K562 (cell line): Measurements from ENCODE around the gene XPO6. TPM values are rescaled to one million over a fixed set of nuclear protein-coding genes. Genes with fewer than 3 reads are reported as not detected.

Experiments
- ATAC-seq: fragments of 200-7000 bp; cut with Tn5 transposase; 3 replicates; pipeline ENCODE4 v1.9.1; 2020; ENCODE audit warnings: moderate library complexity
- BruUV-seq: library from RNA; stranded (reverse); fragments of 400-500 nt; replicated peaks from 2 replicates; lab custom pipeline; 2021; lab: Mats Ljungman, UMichigan
- CTCF ChIA-PET: fragments of 300-600 bp; formaldehyde crosslinking; extraction: SDS; loops from one replicate; lab custom pipeline; 2021; ENCODE audit warnings: low intra/inter-chr PET ratio; lab: Yijun Ruan, JAX
- POLR2A ChIA-PET: fragments of 300-600, 350-650 bp; sonication (Branson Sonifier 250); formaldehyde crosslinking; extraction: SDS; loops from one replicate; lab custom pipeline; 2021; ENCODE audit warnings: antibody characterized with exemption, inconsistent platforms; lab: Yijun Ruan, JAX
- DNase-seq, 4 experiments: peaks; one replicate each; pipeline versions ENCODE4 v3.0.0 to v3.0.0-alpha.2; 2011 to 2018; ENCODE audit warnings: low spot score in 3 of 4, mixed read lengths in 3 of 4; ENCODE audit errors: extremely low read depth in 1 of 4
- FAIRE-seq: peaks from 2 replicates; lab custom pipeline; 2011; peaks lifted over from hg19 to GRCh38; lab: Jason Lieb, UNC
- H2AFZ ChIP-seq: 2 replicates; pipeline ENCODE4 v1.6.0; 2011; ENCODE audit warnings: low read depth, low read length, control low read depth, inconsistent platforms
- H3K27ac ChIP-seq: fragments of 200-600 bp; 3 replicates; pipeline ENCODE4 v1.8.0; 2011; ENCODE audit warnings: low read depth, mild to moderate bottlenecking, control low read depth, inconsistent platforms, low read length, moderate library complexity, mixed read lengths; ENCODE audit errors: extremely low read depth
- H3K27me3 ChIP-seq, 2 experiments: fragments of 300-600 bp in 1 of 2; 2 replicates in 1 of 2; 3 replicates in 1 of 2; pipeline versions ENCODE4 v1.6.0 to v1.8.0; 2011; ENCODE audit warnings: inconsistent platforms in 2 of 2, low read length in 2 of 2, mild to moderate bottlenecking in 1 of 2, mixed read lengths in 1 of 2, moderate library complexity in 1 of 2; ENCODE audit not compliant: control insufficient read depth in 2 of 2, insufficient read depth in 2 of 2
- H3K36me3 ChIP-seq: fragments of 300-600 bp; 3 replicates; pipeline ENCODE4 v1.8.0; 2011; ENCODE audit warnings: mild to moderate bottlenecking, low read length, inconsistent platforms; ENCODE audit not compliant: control insufficient read depth, insufficient read depth
- H3K4me1 ChIP-seq, 2 experiments: fragments of 200-600 bp in 1 of 2; replicated peaks in 1 of 2; 2 replicates in 1 of 2; 3 replicates in 1 of 2; pipeline versions ENCODE4 v1.5.1 to v1.8.0; 2011; ENCODE audit warnings: inconsistent platforms in 2 of 2, low read length in 2 of 2, mild to moderate bottlenecking in 1 of 2, mixed read lengths in 1 of 2, moderate library complexity in 1 of 2; ENCODE audit not compliant: control insufficient read depth in 2 of 2, insufficient read depth in 2 of 2
- H3K4me2 ChIP-seq: 2 replicates; pipeline ENCODE4 v1.6.1; 2011; ENCODE audit warnings: low read length, control low read depth, inconsistent platforms, mixed read lengths; ENCODE audit not compliant: insufficient read depth
- H3K4me3 ChIP-seq: fragments of 200-600 bp; sonication (generic), shearing (Covaris generic); 2 replicates; pipeline ENCODE4 v1.5.1; 2016; ENCODE audit warnings: control low read depth, inconsistent platforms
- H3K79me2 ChIP-seq: fragments of 200-600 bp; 3 replicates; pipeline ENCODE4 v1.8.0; 2011; ENCODE audit warnings: low read length, inconsistent platforms; ENCODE audit not compliant: control insufficient read depth, insufficient read depth
- H3K9ac ChIP-seq, 2 experiments: 2 replicates each; pipeline versions ENCODE4 v1.6.0 to v1.6.1; 2011; ENCODE audit warnings: low read depth in 2 of 2, low read length in 2 of 2, control low read depth in 1 of 2, inconsistent platforms in 1 of 2, mild to moderate bottlenecking in 1 of 2, mixed read lengths in 1 of 2; ENCODE audit not compliant: insufficient read depth in 1 of 2
- H3K9me1 ChIP-seq: one replicate; pipeline ENCODE4 v1.6.0; 2011; ENCODE audit warnings: inconsistent platforms, mild to moderate bottlenecking, low read length, moderate library complexity; ENCODE audit not compliant: control insufficient read depth, insufficient read depth
- H3K9me3 ChIP-seq: replicated peaks from 2 replicates; pipeline ENCODE4 v1.5.1; 2011; ENCODE audit warnings: low read depth, low read length, inconsistent platforms; ENCODE audit not compliant: control insufficient read depth, insufficient read depth
- H4K20me1 ChIP-seq: replicated peaks from 2 replicates; pipeline ENCODE4 v1.6.1; 2011; ENCODE audit warnings: low read length, inconsistent platforms, mixed read lengths; ENCODE audit not compliant: control insufficient read depth, insufficient read depth
- ATF4 ChIP-seq: fragments of 450-650 bp; formaldehyde crosslinking; IDR thresholded peaks from 2 replicates; pipeline ENCODE4 v1.4.0; 2022; ENCODE audit warnings: mild to moderate bottlenecking, moderate library complexity
- FOXP1 ChIP-seq: sonication (generic); formaldehyde crosslinking; IDR thresholded peaks from 2 replicates; pipeline ENCODE4 v1.8.0; 2022; ENCODE audit warnings: mild to moderate bottlenecking, missing genetic modification reagents
- JUND ChIP-seq, 2 experiments: IDR thresholded peaks; 2 replicates in 1 of 2; 3 replicates in 1 of 2; pipeline ENCODE4 v1.6.1; 2011; ENCODE audit warnings: borderline replicate concordance in 2 of 2, low read depth in 2 of 2, low read length in 2 of 2, improper control_type of control experiment in 1 of 2, missing biosample characterization in 1 of 2, missing genetic modification characterization in 1 of 2, missing genetic modification reagents in 1 of 2
- NCOR1 ChIP-seq: fragments of 450-650 bp; IDR thresholded peaks from 2 replicates; pipeline ENCODE4 v1.6.1; 2016; ENCODE audit warnings: mild to moderate bottlenecking, moderate library complexity
- RNF2 ChIP-seq: sonication (generic); IDR thresholded peaks from 2 replicates; pipeline ENCODE4 v1.6.1; 2016
- ZNF263 ChIP-seq: sonication (generic); formaldehyde crosslinking; IDR thresholded peaks from 2 replicates; pipeline ENCODE4 v1.8.0; 2022; ENCODE audit warnings: mild to moderate bottlenecking, missing genetic modification reagents, borderline replicate concordance
- WGBS: fragments of 100-300 bp; shearing (Covaris generic); methylation state at CpG from one replicate; pipeline ENCODE4 v1.1.6; 2016; ENCODE audit warnings: low coverage, mixed read lengths; ENCODE audit not compliant: insufficient coverage; ENCODE audit errors: missing lambda C conversion rate; 5-methylcytosine and 5-hydroxymethylcytosine counted together
- in situ Hi-C: fragments of 300-500 bp; cut with MboI; formaldehyde crosslinking; loops from 4 replicates; pipeline ENCODE4 v1.15.0; 2018; ENCODE audit warnings: inconsistent platforms, mixed read lengths
- intact Hi-C: fragments of 100-400 bp; cut with micrococcal nuclease; formaldehyde crosslinking; loops from 2 replicates; pipeline ENCODE4 v1.14.2; 2022
- polyA plus RNA-seq, 8 experiments: library from polyadenylated mRNA; depleted of rRNA in 4 of 8; stranded (reverse) in 5 of 8; unstranded in 3 of 8; fragments of >200 nt; fragmentation: Nextera tagmentation in 2 of 8; fragmentation: Illumina TruSeq in 1 of 8; extraction: Ambion mirVana in 2 of 8; extraction: Trizol in 1 of 8; gene quantifications; 2 replicates each; pipeline versions ENCODE4 v1.2.1 to v1.2.3, GENCODE V29; 2011 to 2014; ENCODE audit warnings: inconsistent platforms in 1 of 8, missing spikeins in 1 of 8
- total RNA-seq, 7 experiments: library from RNA; depleted of rRNA in 6 of 7; stranded (reverse); fragments of >200 nt in 6 of 7; fragmentation: Illumina TruSeq in 2 of 7; extraction: Trizol in 2 of 7; gene quantifications; 2 replicates each; pipeline versions ENCODE4 v1.2.1 to v1.2.3, GENCODE V29; 2011 to 2021; ENCODE audit warnings: low replicate concordance in 1 of 7
- TF ChIP-seq, protein P1 (sequence below): fragments of 250-450 bp; sonication (Bioruptor Pico); IDR thresholded peaks from 2 replicates; pipeline ENCODE4 v1.8.0; 2022; ENCODE audit warnings: inconsistent platforms
- TF ChIP-seq, protein P2 (sequence below): conservative IDR thresholded peaks from 2 replicates; pipeline ENCODE4 v1.6.1; 2011; ENCODE audit warnings: low read depth, mild to moderate bottlenecking, low read length; ENCODE audit not compliant: control insufficient read depth

The XPO6 gene
- total and polyA plus RNA-seq, 9 of the 15 experiments (the other 6 are each of a cell fraction or from before 2014, with no cell fraction given) = 11.2 to 196 (median 119) TPM

GRCh38 chr16:28241924-28242323, 30.2 kb upstream of the XPO6 start:
- CTCF ChIA-PET = no interaction called here
- no peak for TF ChIP-seq FOXP1 (CRISPR knock-in tag)
- TF ChIP-seq ATF4 (CRISPR knock-in tag) = no peak
- no peak for TF ChIP-seq ZNF263
- TF ChIP-seq, protein P1, sequence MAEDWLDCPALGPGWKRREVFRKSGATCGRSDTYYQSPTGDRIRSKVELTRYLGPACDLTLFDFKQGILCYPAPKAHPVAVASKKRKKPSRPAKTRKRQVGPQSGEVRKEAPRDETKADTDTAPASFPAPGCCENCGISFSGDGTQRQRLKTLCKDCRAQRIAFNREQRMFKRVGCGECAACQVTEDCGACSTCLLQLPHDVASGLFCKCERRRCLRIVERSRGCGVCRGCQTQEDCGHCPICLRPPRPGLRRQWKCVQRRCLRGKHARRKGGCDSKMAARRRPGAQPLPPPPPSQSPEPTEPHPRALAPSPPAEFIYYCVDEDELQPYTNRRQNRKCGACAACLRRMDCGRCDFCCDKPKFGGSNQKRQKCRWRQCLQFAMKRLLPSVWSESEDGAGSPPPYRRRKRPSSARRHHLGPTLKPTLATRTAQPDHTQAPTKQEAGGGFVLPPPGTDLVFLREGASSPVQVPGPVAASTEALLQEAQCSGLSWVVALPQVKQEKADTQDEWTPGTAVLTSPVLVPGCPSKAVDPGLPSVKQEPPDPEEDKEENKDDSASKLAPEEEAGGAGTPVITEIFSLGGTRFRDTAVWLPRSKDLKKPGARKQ (CRISPR knock-in tag) = no peak
- TF ChIP-seq RNF2 = no peak
- TF ChIP-seq NCOR1 = no peak
- TF ChIP-seq, protein P2, sequence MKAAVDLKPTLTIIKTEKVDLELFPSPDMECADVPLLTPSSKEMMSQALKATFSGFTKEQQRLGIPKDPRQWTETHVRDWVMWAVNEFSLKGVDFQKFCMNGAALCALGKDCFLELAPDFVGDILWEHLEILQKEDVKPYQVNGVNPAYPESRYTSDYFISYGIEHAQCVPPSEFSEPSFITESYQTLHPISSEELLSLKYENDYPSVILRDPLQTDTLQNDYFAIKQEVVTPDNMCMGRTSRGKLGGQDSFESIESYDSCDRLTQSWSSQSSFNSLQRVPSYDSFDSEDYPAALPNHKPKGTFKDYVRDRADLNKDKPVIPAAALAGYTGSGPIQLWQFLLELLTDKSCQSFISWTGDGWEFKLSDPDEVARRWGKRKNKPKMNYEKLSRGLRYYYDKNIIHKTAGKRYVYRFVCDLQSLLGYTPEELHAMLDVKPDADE = no peak
- TF ChIP-seq JUND (IDR thresholded peaks at IDR 0.05; ENCODE audit: borderline replicate concordance, low read depth, low read length) = no peak
- TF ChIP-seq JUND (tag; IDR thresholded peaks at IDR 0.05; ENCODE audit: borderline replicate concordance, low read depth, low read length) = no peak

More at GRCh38 chr16:28241924-28242323, 30.2 kb upstream of the XPO6 start:
- no peak overlapping the region for H2AFZ ChIP-seq
- ATAC-seq (no peak), DNase-seq (no peak), FAIRE-seq (no peak)
- no peak overlapping the region for H3K27ac ChIP-seq
- POLR2A ChIA-PET = no interaction called here
- in situ Hi-C loops (no loop called here), intact Hi-C loops (no loop called here)
- WGBS = 3% methylated on average over 6 of the region's 6 CpGs
- no peaks in the 10 kb centered on the region for H3K36me3 ChIP-seq
- H3K9me1 ChIP-seq = no peaks in the 10 kb centered on the region
- BruUV-seq = no TSS peak
- H3K27me3 ChIP-seq = peaks cover 33 to 49% of the 10 kb centered on the region in 2 experiments
- no peak overlapping the region for H3K4me2 ChIP-seq
- H3K79me2 ChIP-seq = no peaks in the 10 kb centered on the region
- H3K4me1 ChIP-seq = no peaks in the 10 kb centered on the region
- no peaks in the 10 kb centered on the region for H4K20me1 ChIP-seq
- H3K4me3 ChIP-seq = no peak overlapping the region
- peak overlapping the region in 1 of 2 experiments; percentile 10; a peak in 1 of 4 replicates for H3K9ac ChIP-seq
- H3K9me3 ChIP-seq = peaks cover 4% of the 10 kb centered on the region
